ENCODE results near the gene C19orf12.

DNA sequence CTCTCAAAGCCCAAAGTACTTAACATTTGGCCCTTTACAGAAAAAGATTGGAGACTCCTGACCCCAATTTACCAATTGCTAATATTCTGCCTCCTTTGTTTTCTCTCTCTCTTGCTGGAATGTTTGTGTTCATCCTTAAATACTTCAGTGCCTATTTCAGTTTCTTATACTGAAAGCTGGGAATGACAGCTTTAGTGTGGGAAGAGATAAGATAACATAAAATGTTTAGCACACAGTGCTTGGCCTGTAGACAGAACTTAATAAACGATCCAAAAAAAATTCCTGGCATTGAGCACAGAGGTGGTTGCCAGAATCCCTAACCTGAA, 52.8 kb downstream of the C19orf12 start:
- TF ChIP-seq, protein P1, sequence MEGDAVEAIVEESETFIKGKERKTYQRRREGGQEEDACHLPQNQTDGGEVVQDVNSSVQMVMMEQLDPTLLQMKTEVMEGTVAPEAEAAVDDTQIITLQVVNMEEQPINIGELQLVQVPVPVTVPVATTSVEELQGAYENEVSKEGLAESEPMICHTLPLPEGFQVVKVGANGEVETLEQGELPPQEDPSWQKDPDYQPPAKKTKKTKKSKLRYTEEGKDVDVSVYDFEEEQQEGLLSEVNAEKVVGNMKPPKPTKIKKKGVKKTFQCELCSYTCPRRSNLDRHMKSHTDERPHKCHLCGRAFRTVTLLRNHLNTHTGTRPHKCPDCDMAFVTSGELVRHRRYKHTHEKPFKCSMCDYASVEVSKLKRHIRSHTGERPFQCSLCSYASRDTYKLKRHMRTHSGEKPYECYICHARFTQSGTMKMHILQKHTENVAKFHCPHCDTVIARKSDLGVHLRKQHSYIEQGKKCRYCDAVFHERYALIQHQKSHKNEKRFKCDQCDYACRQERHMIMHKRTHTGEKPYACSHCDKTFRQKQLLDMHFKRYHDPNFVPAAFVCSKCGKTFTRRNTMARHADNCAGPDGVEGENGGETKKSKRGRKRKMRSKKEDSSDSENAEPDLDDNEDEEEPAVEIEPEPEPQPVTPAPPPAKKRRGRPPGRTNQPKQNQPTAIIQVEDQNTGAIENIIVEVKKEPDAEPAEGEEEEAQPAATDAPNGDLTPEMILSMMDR (IDR thresholded peaks at IDR 0.05; ENCODE audit: low read depth, low read length): no peak
- no peak for TF ChIP-seq POLR2A (IDR thresholded peaks at IDR 0.05; ENCODE audit: extremely low read depth, insufficient read length)
- no peak for TF ChIP-seq MYC (IDR thresholded peaks at IDR 0.05; ENCODE audit: low read depth, low read length)
- TF ChIP-seq, protein P2, sequence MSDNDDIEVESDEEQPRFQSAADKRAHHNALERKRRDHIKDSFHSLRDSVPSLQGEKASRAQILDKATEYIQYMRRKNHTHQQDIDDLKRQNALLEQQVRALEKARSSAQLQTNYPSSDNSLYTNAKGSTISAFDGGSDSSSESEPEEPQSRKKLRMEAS (IDR thresholded peaks at IDR 0.05; ENCODE audit: low read depth, low read length): no peak

Data from NB4 (cell line).